HG03025 (cell line): ENCODE data around the gene C20orf141.

Source experiments
- ATAC-seq: cut with Tn5 transposase; IDR thresholded peaks from one replicate; pipeline ENCODE4 v1.9.1; 2021; ENCODE audit warnings: mild to moderate bottlenecking, moderate library complexity; ENCODE audit not compliant: unreplicated experiment, low FRiP score

C20orf141 gene

DNA sequence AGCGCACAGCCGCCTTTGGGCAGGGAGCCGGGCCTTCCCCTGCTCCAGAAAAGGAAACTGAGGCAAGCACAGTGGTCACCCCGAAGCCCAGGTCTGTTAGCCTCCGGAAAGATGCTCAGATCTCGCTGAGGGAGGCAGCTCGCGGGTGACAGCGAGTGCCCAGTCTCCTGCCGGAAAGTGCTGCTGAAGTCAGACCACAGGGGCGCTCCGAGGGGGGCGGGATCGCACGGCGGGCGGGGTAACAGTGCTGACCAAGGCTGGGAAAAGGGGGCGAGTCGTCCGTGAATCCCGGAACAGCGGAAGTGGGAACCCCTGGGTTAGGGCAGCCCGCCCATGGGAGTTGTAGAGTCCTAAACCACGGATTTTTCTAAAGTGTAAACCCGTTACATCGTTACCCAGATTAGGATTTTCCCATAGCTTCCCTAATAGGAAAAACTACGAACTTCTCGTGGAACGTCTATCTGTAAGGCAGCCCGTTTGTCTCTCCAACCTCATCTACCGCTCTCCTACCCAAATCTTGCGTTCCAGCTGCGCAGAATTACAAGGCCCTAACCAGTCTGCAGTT lies 26.3 kb downstream of the C20orf141 start:
- no peak for ATAC-seq

GRCh38 chr20:2845607-2846006 lies 30.8 kb downstream of the C20orf141 start:
- no peak for ATAC-seq

- no peak for ATAC-seq
These were observed 31.9 kb downstream of the C20orf141 start for GRCh38 chr20:2846698-2847097.

GRCh38 chr20:2847802-2848201 lies 33.0 kb downstream of the C20orf141 start:
- no peak for ATAC-seq

GRCh38 chr20:2849529-2849928 lies 34.7 kb downstream of the C20orf141 start:
- no peak for ATAC-seq

- ATAC-seq: no peak
These were observed 36.3 kb downstream of the C20orf141 start for GRCh38 chr20:2851086-2851485.

GRCh38 chr20:2858591-2858990 lies 43.8 kb downstream of the C20orf141 start:
- ATAC-seq: no peak

- no peak for ATAC-seq
These were observed 44.7 kb downstream of the C20orf141 start for GRCh38 chr20:2859330-2860121.

GRCh38 chr20:2864626-2865025 lies 49.8 kb downstream of the C20orf141 start:
- no peak for ATAC-seq

DNA sequence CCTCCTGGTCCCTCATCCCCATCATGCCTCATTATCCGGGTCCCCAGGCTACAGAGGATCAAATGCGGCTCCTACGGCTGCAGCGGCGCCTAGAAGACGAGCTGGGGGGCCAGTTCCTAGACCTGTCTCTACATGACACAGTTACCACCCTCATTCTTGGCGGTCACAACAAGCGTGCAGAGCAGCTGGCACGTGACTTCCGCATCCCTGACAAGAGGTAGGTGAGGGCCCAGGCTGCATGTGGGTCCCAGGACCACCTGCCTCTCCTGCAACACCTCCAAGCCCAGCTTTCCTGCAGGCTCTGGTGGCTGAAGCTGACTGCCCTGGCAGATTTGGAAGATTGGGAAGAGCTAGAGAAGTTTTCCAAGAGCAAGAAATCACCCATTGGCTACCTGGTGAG lies 50.3 kb downstream of the C20orf141 start:
- no peak for ATAC-seq
